SK-N-SH (cell line): ENCODE results near the gene ASB9.

Experiments
- CTCF ChIP-seq: fragments of 200-600 bp; sonication (generic); IDR thresholded peaks from 2 replicates; pipeline ENCODE4 v1.6.1; 2017; ENCODE audit warnings: antibody characterized with exemption, mild to moderate bottlenecking, moderate library complexity
- MAX ChIP-seq: IDR thresholded peaks from 2 replicates; pipeline ENCODE4 v1.4.0; 2012; ENCODE audit warnings: low read depth
- REST ChIP-seq: IDR thresholded peaks from 2 replicates; pipeline ENCODE4 v1.6.1; 2012; ENCODE audit warnings: mild to moderate bottlenecking, low read depth, low read length, moderate library complexity
- TCF12 ChIP-seq: IDR thresholded peaks from 2 replicates; pipeline ENCODE4 v1.4.0; 2012

- TF ChIP-seq MAX: no peak
- TF ChIP-seq CTCF: no peak
- TF ChIP-seq TCF12: no peak
- TF ChIP-seq REST: no peak
Observed at GRCh38 chrX:15207994-15208393, 61.9 kb downstream of the ASB9 start.
